ENCODE data around the gene RGP1. TPM values are rescaled to one million over a fixed set of nuclear protein-coding genes. Genes with fewer than 3 reads are reported as not detected.

The RGP1 gene
- polyA plus RNA-seq, 1 experiment, result 20.2 TPM

- ChIA-PET CTCF (interaction anchor here (1.0 to 7.5 kb wide), 3 partner anchors 12 to 61 kb away, joined by 3 to 48 read pairs (median 3); no protein-coding TSS in a partner anchor), POLR2A (interaction anchor here (1.1 to 1.8 kb wide), 2 partner anchors 20 to 24 kb away, joined by 3 to 5 read pairs; partner anchors contain the start of gene CREB3)
- DNase-seq (ENCODE audit: low read depth, low spot score), result no peak
- Histone ChIP-seq H3K4me3 (ENCODE audit: low read depth, low read length) (no peak overlapping the region), H3K9me3 (ENCODE audit: control insufficient read depth, insufficient read depth, low read length) (no peaks in the 10 kb centered on the region), H3K27ac (ENCODE audit: low read depth, low read length) (no peak overlapping the region), H3K27me3 (ENCODE audit: control insufficient read depth, insufficient read depth, low read length) (no peaks in the 10 kb centered on the region)
- no peak for TF ChIP-seq CTCF (IDR thresholded peaks at IDR 0.05; ENCODE audit: low read depth, low read length)
Observed at GRCh38 chr9:35708146-35708545, 40.9 kb upstream of the RGP1 start.

- H3K9me3 ChIP-seq (ENCODE audit: control insufficient read depth, insufficient read depth, low read length), result no peaks in the 10 kb centered on the region
- no peak for DNase-seq (ENCODE audit: low read depth, low spot score)
- H3K4me3 ChIP-seq (ENCODE audit: low read depth, low read length), result no peak overlapping the region
- no peak for TF ChIP-seq CTCF (IDR thresholded peaks at IDR 0.05; ENCODE audit: low read depth, low read length)
- ChIA-PET POLR2A (interaction anchor here (0.8 to 1.9 kb wide), 4 partner anchors 13 to 21 kb away, joined by 3 to 8 read pairs (median 5); partner anchors contain the start of gene TPM2), CTCF (interaction anchor here (0.7 to 7.5 kb wide), 2 partner anchors 12 to 15 kb away, joined by 4 to 48 read pairs; no protein-coding TSS in a partner anchor)
- H3K27ac ChIP-seq (ENCODE audit: low read depth, low read length), result no peak overlapping the region
- H3K27me3 ChIP-seq (ENCODE audit: control insufficient read depth, insufficient read depth, low read length), result no peaks in the 10 kb centered on the region
Observed at GRCh38 chr9:35710818-35711500, 38.1 kb upstream of the RGP1 start.

- DNase-seq (ENCODE audit: low read depth, low spot score), result no peak
- ChIA-PET CTCF (interaction anchor here (1.4 to 7.5 kb wide), 2 partner anchors 15 to 16 kb away, joined by 6 to 48 read pairs; no protein-coding TSS in a partner anchor), POLR2A (interaction anchor here (0.8 to 3.2 kb wide), 6 partner anchors 13 to 22 kb away, joined by 3 to 17 read pairs (median 8); partner anchors contain the start of gene TPM2)
- Histone ChIP-seq H3K4me3 (ENCODE audit: low read depth, low read length) (no peak overlapping the region), H3K9me3 (ENCODE audit: control insufficient read depth, insufficient read depth, low read length) (no peaks in the 10 kb centered on the region), H3K27me3 (ENCODE audit: control insufficient read depth, insufficient read depth, low read length) (no peaks in the 10 kb centered on the region), H3K27ac (ENCODE audit: low read depth, low read length) (no peak overlapping the region)
- no peak for TF ChIP-seq CTCF (IDR thresholded peaks at IDR 0.05; ENCODE audit: low read depth, low read length)
Observed at GRCh38 chr9:35711501-35712428, 37.3 kb upstream of the RGP1 start.

GRCh38 chr9:35712762-35713400 lies 36.2 kb upstream of the RGP1 start:
- Histone ChIP-seq H3K9me3 (ENCODE audit: control insufficient read depth, insufficient read depth, low read length) (no peaks in the 10 kb centered on the region), H3K27me3 (ENCODE audit: control insufficient read depth, insufficient read depth, low read length) (no peaks in the 10 kb centered on the region), H3K27ac (ENCODE audit: low read depth, low read length) (no peak overlapping the region), H3K4me3 (ENCODE audit: low read depth, low read length) (no peak overlapping the region)
- TF ChIP-seq CTCF (IDR thresholded peaks at IDR 0.05; ENCODE audit: low read depth, low read length), result no peak
- no peak for DNase-seq (ENCODE audit: low read depth, low spot score)
- ChIA-PET CTCF (interaction anchor here (1.4 kb wide), 1 partner anchor 16 kb away, joined by 6 read pairs; no protein-coding TSS in a partner anchor), POLR2A (interaction anchor here (1.1 to 3.2 kb wide), 4 partner anchors 15 to 23 kb away, joined by 3 to 17 read pairs (median 8); partner anchors contain the start of genes CREB3, TLN1 and TPM2)

All from AG04450 (cell line).